ENCODE data around the gene KAT2B.

The KAT2B gene

DNA sequence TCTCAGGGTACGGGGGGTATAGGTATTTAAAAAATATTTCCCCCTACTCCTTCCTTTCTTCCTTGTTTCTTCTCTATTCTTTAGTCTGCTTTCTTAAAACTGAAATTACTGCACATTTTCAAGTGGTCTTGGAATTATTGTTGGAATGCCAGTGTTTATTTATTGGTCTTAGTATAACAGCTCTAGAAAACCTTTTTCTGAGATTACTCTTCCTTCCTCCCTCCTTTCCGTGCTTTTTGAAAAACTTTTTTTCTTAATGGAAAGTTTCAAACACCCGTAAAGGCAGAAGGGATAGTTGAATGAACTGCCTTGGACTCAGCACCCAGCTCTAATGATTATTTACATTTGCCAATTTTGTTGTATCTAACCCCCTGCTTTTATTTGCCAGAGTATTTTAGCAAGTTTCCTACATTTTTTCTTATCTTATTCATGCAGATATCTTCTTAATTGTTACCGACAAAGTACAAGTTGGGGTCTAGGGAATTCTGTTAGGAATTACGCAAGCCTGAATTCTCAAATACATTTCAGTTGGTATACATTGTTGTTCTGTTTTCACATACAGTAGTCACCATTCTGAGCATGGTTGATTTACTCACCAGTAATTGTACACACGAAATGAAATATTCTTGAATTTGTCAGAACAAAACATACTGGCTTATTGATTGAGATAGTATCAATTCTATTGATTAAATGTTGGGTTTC, 36.2 kb downstream of the KAT2B start:
- no peak overlapping the region for H3K4me2 ChIP-seq
- no peak overlapping the region for H3K27ac ChIP-seq
- no peaks in the 10 kb centered on the region for H3K27me3 ChIP-seq
- H3K4me1 ChIP-seq: peaks cover 0 to 6% (median 5%) of the 10 kb centered on the region in 10 experiments; a peak in 9 of 20 replicates
- peaks cover 0 to 27% (median 0%) of the 10 kb centered on the region in 11 experiments; a peak in 8 of 22 replicates for H3K36me3 ChIP-seq
- TF ChIP-seq Cebpa-rat (IDR thresholded peaks at IDR 0.05): no peak
- H3K4me3 ChIP-seq: no peak overlapping the region
- no peaks in the 10 kb centered on the region for H4K20me1 ChIP-seq
- no peak overlapping the region for H3K9ac ChIP-seq
- H3K9me3 ChIP-seq (replicated peaks in 1 of 11): no peaks in the 10 kb centered on the region

- Histone ChIP-seq H3K9me3 (replicated peaks in 1 of 11) (no peaks in the 10 kb centered on the region), H3K27ac (no peak overlapping the region), H4K20me1 (no peaks in the 10 kb centered on the region), H3K4me3 (no peak overlapping the region), H3K4me2 (no peak overlapping the region), H3K4me1 (peaks cover 0 to 6% (median 5%) of the 10 kb centered on the region in 10 experiments; a peak in 9 of 20 replicates), H3K27me3 (no peaks in the 10 kb centered on the region), H3K36me3 (peaks cover 0 to 22% (median 0%) of the 10 kb centered on the region in 11 experiments; a peak in 7 of 22 replicates), H3K9ac (no peak overlapping the region)
- no peak for TF ChIP-seq Cebpa-rat (IDR thresholded peaks at IDR 0.05)
Measured at GRCh38 chr3:20077068-20077467, 36.8 kb downstream of the KAT2B start.

- Histone ChIP-seq H3K4me2 (no peak overlapping the region), H3K4me1 (peaks cover 0 to 6% (median 5%) of the 10 kb centered on the region in 10 experiments; a peak in 9 of 20 replicates), H3K9me3 (replicated peaks in 1 of 11) (no peaks in the 10 kb centered on the region), H3K4me3 (no peak overlapping the region), H3K27me3 (no peaks in the 10 kb centered on the region), H3K27ac (no peak overlapping the region; a peak in 3 of 22 replicates), H3K36me3 (peaks cover 0 to 11% (median 0%) of the 10 kb centered on the region in 11 experiments; a peak in 5 of 22 replicates), H4K20me1 (no peaks in the 10 kb centered on the region), H3K9ac (no peak overlapping the region)
- no peak for TF ChIP-seq Cebpa-rat (IDR thresholded peaks at IDR 0.05)
Measured at GRCh38 chr3:20078194-20078714, 38.0 kb downstream of the KAT2B start.

GRCh38 chr3:20079621-20080020, 39.4 kb downstream of the KAT2B start:
- Histone ChIP-seq H3K36me3 (peaks cover 0 to 5% (median 0%) of the 10 kb centered on the region in 11 experiments; a peak in 2 of 22 replicates), H3K4me1 (peaks cover 0 to 6% (median 5%) of the 10 kb centered on the region in 10 experiments; a peak in 9 of 20 replicates), H3K9ac (no peak overlapping the region), H3K9me3 (replicated peaks in 1 of 11) (no peaks in the 10 kb centered on the region), H4K20me1 (no peaks in the 10 kb centered on the region), H3K27ac (no peak overlapping the region), H3K4me3 (no peak overlapping the region), H3K4me2 (no peak overlapping the region), H3K27me3 (no peaks in the 10 kb centered on the region)
- no peak for TF ChIP-seq Cebpa-rat (IDR thresholded peaks at IDR 0.05)

- Histone ChIP-seq H3K4me1 (peaks cover 0 to 6% (median 5%) of the 10 kb centered on the region in 10 experiments; a peak in 9 of 20 replicates), H3K4me2 (peak overlapping the region in 1 of 11 experiments; percentile 29; a peak in 1 of 22 replicates), H3K27ac (no peak overlapping the region; a peak in 1 of 22 replicates), H3K27me3 (no peaks in the 10 kb centered on the region), H3K4me3 (no peak overlapping the region), H3K9me3 (replicated peaks in 1 of 11) (no peaks in the 10 kb centered on the region), H4K20me1 (no peaks in the 10 kb centered on the region), H3K9ac (no peak overlapping the region), H3K36me3 (peaks cover 0 to 8% (median under 1%) of the 10 kb centered on the region in 11 experiments; a peak in 7 of 22 replicates)
- no peak for TF ChIP-seq Cebpa-rat (IDR thresholded peaks at IDR 0.05)
Measured at GRCh38 chr3:20080956-20081554, 40.8 kb downstream of the KAT2B start.

DNA sequence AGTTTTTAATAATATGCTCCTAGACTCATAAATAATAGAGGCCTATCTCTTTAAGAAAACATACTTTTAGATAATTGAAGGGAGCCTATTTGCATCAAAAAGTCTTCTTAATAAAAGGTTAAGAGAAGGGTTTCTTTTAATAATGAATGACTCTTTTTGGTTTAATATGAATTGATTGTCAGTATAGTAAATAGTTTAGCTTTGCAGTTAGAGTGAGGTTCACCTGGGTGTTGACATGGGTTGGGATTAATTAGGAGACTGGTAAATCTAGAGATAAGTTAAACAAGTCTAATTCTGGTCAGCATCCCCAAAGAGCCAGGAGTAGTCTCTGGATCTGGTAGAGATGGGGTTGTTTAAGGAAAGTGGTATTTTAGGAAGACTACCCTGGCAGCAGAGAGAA, 43.0 kb downstream of the KAT2B start:
- no peak for TF ChIP-seq Cebpa-rat (IDR thresholded peaks at IDR 0.05)
- H4K20me1 ChIP-seq: no peaks in the 10 kb centered on the region
- peaks cover 0 to 3% (median 0%) of the 10 kb centered on the region in 11 experiments; a peak in 2 of 22 replicates for H3K9me3 ChIP-seq (replicated peaks in 1 of 11)
- H3K4me3 ChIP-seq: no peak overlapping the region
- H3K4me1 ChIP-seq: peaks cover 0 to 6% (median 5%) of the 10 kb centered on the region in 10 experiments; a peak in 9 of 20 replicates
- H3K4me2 ChIP-seq: no peak overlapping the region
- H3K27me3 ChIP-seq: no peaks in the 10 kb centered on the region
- no peak overlapping the region for H3K27ac ChIP-seq
- H3K36me3 ChIP-seq: peaks cover 0 to 12% (median 4%) of the 10 kb centered on the region in 11 experiments; a peak in 7 of 22 replicates
- H3K9ac ChIP-seq: no peak overlapping the region

DNA sequence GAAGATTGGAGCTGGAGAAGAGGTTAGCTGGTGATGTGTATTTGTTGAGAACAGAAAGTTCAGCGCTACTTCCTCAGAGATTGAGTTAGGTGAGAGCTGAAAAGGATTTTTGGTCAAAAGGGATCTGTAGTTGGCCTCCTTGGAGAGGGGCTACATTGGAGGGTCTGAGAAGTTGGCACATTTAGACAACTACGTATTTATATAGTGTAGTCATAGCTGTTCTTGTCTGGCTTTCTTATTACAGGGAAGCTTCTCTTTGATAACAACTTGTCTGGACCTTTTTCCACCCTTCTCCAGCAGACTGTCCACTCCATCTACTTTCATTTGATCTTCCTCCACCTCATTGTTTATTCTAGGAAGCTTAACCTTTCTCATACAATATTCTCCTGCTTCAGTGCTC, 43.7 kb downstream of the KAT2B start:
- no peak for TF ChIP-seq Cebpa-rat (IDR thresholded peaks at IDR 0.05)
- Histone ChIP-seq H3K9ac (no peak overlapping the region), H3K27me3 (no peaks in the 10 kb centered on the region), H3K36me3 (peaks cover 0 to 14% (median 4%) of the 10 kb centered on the region in 11 experiments; a peak in 10 of 22 replicates), H3K4me3 (no peak overlapping the region), H4K20me1 (no peaks in the 10 kb centered on the region), H3K4me2 (no peak overlapping the region), H3K9me3 (replicated peaks in 1 of 11) (peaks cover 0 to 10% (median 4%) of the 10 kb centered on the region in 11 experiments; a peak in 15 of 22 replicates), H3K27ac (no peak overlapping the region), H3K4me1 (peaks cover 0 to 6% (median 5%) of the 10 kb centered on the region in 10 experiments; a peak in 9 of 20 replicates)

- H3K4me1 ChIP-seq: no peaks in the 10 kb centered on the region
- TF ChIP-seq Cebpa-rat (IDR thresholded peaks at IDR 0.05): no peak
- H3K4me3 ChIP-seq: no peak overlapping the region
- H3K4me2 ChIP-seq: no peak overlapping the region
- H3K9ac ChIP-seq: no peak overlapping the region
- peaks cover 11 to 48% (median 20%) of the 10 kb centered on the region in 11 experiments; a peak in 18 of 22 replicates for H3K36me3 ChIP-seq
- H4K20me1 ChIP-seq: no peaks in the 10 kb centered on the region
- H3K9me3 ChIP-seq (replicated peaks in 1 of 11): peaks cover 18 to 32% (median 23%) of the 10 kb centered on the region in 11 experiments
- no peak overlapping the region for H3K27ac ChIP-seq
- no peaks in the 10 kb centered on the region for H3K27me3 ChIP-seq
Measured at GRCh38 chr3:20091331-20092047, 51.2 kb downstream of the KAT2B start.
